AG08395 (cell line): ENCODE data around the gene SPATA25.
"Not testable (repeated sequence)": the region's sequence is repeated elsewhere in the genome, so short reads cannot be mapped to it uniquely, and the experiment has no call there.

Experiments
- DNase-seq: peaks from one replicate; pipeline ENCODE4 v3.0.0; 2012; ENCODE audit warnings: mixed read lengths, low spot score

SPATA25 gene

GRCh38 chr20:45913116-45913515 lies 25.7 kb upstream of the SPATA25 start:
- DNase-seq = no peak

GRCh38 chr20:45912344-45912682 lies 24.9 kb upstream of the SPATA25 start:
- DNase-seq = no peak

- DNase-seq = peak; percentile 64
Measured at GRCh38 chr20:45911486-45912343, 24.3 kb upstream of the SPATA25 start, which contains the start of gene PLTP. Gene PLTP (minus strand): TSS chr20:45912155. CDS start chr20:45911452, 703 bp downstream.

- DNase-seq = peak; percentile 99
Measured at GRCh38 chr20:45910670-45911485, 23.5 kb upstream of the SPATA25 start.

- no peak for DNase-seq
Measured at GRCh38 chr20:45909817-45910669, 22.6 kb upstream of the SPATA25 start.

- no peak for DNase-seq
Measured at GRCh38 chr20:45909336-45909808, 21.9 kb upstream of the SPATA25 start.

GRCh38 chr20:45908084-45908483 lies 20.7 kb upstream of the SPATA25 start:
- no peak for DNase-seq

- DNase-seq = no peak
Measured at GRCh38 chr20:45907219-45907948, 20.0 kb upstream of the SPATA25 start.

GRCh38 chr20:45905505-45906079 lies 18.2 kb upstream of the SPATA25 start:
- DNase-seq = peak; percentile 71

- no peak for DNase-seq
Measured at GRCh38 chr20:45904583-45905504, 17.4 kb upstream of the SPATA25 start.

- DNase-seq = no peak
Measured at GRCh38 chr20:45902199-45902701, 14.8 kb upstream of the SPATA25 start.

- not testable (repeated sequence) for DNase-seq
Measured at GRCh38 chr20:45901332-45901731, 13.9 kb upstream of the SPATA25 start.

- DNase-seq = no peak
Measured at GRCh38 chr20:45899046-45899835, 11.8 kb upstream of the SPATA25 start.

GRCh38 chr20:45898285-45898684 lies 10.9 kb upstream of the SPATA25 start:
- no peak for DNase-seq

GRCh38 chr20:45897692-45898091 lies 10.3 kb upstream of the SPATA25 start:
- no peak for DNase-seq

- DNase-seq = no peak
Measured at GRCh38 chr20:45897289-45897688, 9.9 kb upstream of the SPATA25 start.

- no peak for DNase-seq
Measured at GRCh38 chr20:45896641-45897161, 9.3 kb upstream of the SPATA25 start.

- DNase-seq = no peak
Measured at GRCh38 chr20:45894797-45895196, 7.4 kb upstream of the SPATA25 start.

- no peak for DNase-seq
Measured at GRCh38 chr20:45893831-45894230, 6.4 kb upstream of the SPATA25 start.
